Brain microvascular endothelial cell (primary cell): ENCODE data around the gene GSDMA.

Experiments used
- DNase-seq: peaks from one replicate; pipeline ENCODE4 v3.0.0-alpha.2; 2020
- H3K27ac ChIP-seq: fragments of 250-450 bp; sonication (Bioruptor Pico); 2 replicates; pipeline ENCODE4 v1.5.1; 2020; ENCODE audit warnings: mild to moderate bottlenecking, moderate library complexity
- H3K27me3 ChIP-seq: fragments of 250-450 bp; sonication (Bioruptor Pico); replicated peaks from 2 replicates; pipeline ENCODE4 v1.5.1; 2020; ENCODE audit warnings: mild to moderate bottlenecking
- H3K36me3 ChIP-seq: fragments of 250-450 bp; sonication (Bioruptor Pico); replicated peaks from 2 replicates; pipeline ENCODE4 v1.5.1; 2020; ENCODE audit warnings: mild to moderate bottlenecking
- H3K4me3 ChIP-seq: 2 replicates; pipeline ENCODE4 v1.5.1; 2011; ENCODE audit warnings: low read depth, mild to moderate bottlenecking, control low read depth, low read length, moderate library complexity
- in situ Hi-C: cut with HindIII; loops from 2 replicates; pipeline ENCODE4 v1.10.0; 2017; ENCODE audit warnings: low sequenced_read_pairs, low pct_ligation_motif_present
- TF ChIP-seq, protein P1 (sequence below): IDR thresholded peaks from 2 replicates; pipeline ENCODE4 v1.5.1; 2011; ENCODE audit warnings: low read depth, mild to moderate bottlenecking, moderate library complexity, low read length, control low read depth, inconsistent platforms; ENCODE audit errors: missing control alignments

Gene GSDMA

DNA sequence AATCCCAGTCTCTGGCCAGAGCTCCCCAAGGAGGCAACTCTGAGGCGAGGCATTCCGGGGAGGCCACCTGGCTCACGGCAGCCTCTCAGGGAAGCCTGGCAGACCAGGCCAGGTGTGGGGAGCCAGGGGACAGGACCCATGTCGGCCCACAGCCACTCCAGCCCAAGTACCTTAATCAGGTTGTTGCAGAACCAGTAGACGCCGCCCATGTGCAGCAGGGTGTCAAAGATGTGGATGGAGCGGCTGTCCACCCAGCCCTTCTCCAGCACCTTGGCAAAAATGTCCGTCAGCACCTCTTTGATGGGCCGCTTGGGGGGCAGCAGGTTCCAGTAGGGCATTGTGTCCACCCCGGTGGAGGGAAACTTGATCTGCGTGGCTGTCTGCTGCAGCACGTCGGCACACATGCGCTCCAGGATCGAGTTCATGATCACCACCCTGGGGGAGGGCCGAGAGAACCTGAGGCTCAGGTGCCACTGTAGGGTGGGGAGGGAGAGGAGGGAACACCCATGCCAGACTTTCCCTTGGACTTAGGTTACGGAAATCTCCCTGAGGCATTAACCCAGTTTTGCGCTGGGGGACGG, 60.2 kb downstream of the GSDMA start:
- no peak overlapping the region for H3K4me3 ChIP-seq
- in situ Hi-C loops = no loop called here
- no peak overlapping the region for H3K27ac ChIP-seq
- no peaks in the 10 kb centered on the region for H3K27me3 ChIP-seq
- TF ChIP-seq, protein P1, sequence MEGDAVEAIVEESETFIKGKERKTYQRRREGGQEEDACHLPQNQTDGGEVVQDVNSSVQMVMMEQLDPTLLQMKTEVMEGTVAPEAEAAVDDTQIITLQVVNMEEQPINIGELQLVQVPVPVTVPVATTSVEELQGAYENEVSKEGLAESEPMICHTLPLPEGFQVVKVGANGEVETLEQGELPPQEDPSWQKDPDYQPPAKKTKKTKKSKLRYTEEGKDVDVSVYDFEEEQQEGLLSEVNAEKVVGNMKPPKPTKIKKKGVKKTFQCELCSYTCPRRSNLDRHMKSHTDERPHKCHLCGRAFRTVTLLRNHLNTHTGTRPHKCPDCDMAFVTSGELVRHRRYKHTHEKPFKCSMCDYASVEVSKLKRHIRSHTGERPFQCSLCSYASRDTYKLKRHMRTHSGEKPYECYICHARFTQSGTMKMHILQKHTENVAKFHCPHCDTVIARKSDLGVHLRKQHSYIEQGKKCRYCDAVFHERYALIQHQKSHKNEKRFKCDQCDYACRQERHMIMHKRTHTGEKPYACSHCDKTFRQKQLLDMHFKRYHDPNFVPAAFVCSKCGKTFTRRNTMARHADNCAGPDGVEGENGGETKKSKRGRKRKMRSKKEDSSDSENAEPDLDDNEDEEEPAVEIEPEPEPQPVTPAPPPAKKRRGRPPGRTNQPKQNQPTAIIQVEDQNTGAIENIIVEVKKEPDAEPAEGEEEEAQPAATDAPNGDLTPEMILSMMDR = no peak
- DNase-seq = no peak
- peaks cover 12% of the 10 kb centered on the region for H3K36me3 ChIP-seq

- TF ChIP-seq, protein P1 = no peak
- Histone ChIP-seq H3K27ac (no peak overlapping the region), H3K4me3 (no peak overlapping the region), H3K36me3 (peaks cover 18% of the 10 kb centered on the region), H3K27me3 (no peaks in the 10 kb centered on the region)
- no peak for DNase-seq
- in situ Hi-C loops = no loop called here
Measured at GRCh38 chr17:40023590-40024292, 60.9 kb downstream of the GSDMA start.

GRCh38 chr17:40024901-40025300, 62.1 kb downstream of the GSDMA start:
- peak; percentile 72 for DNase-seq
- H3K27me3 ChIP-seq = no peaks in the 10 kb centered on the region
- no peak overlapping the region for H3K4me3 ChIP-seq
- peak overlapping the region; percentile 55 for H3K27ac ChIP-seq
- H3K36me3 ChIP-seq = peaks cover 26% of the 10 kb centered on the region
- TF ChIP-seq, protein P1 = no peak
- in situ Hi-C loops = no loop called here

GRCh38 chr17:40025559-40025958, 62.8 kb downstream of the GSDMA start:
- no peak overlapping the region for H3K4me3 ChIP-seq
- no peak for DNase-seq
- H3K36me3 ChIP-seq = peaks cover 28% of the 10 kb centered on the region
- peak overlapping the region; percentile 55 for H3K27ac ChIP-seq
- no peaks in the 10 kb centered on the region for H3K27me3 ChIP-seq
- in situ Hi-C loops = no loop called here
- TF ChIP-seq, protein P1 = no peak

- peak; percentile 29 for DNase-seq
- in situ Hi-C loops = no loop called here
- no peaks in the 10 kb centered on the region for H3K27me3 ChIP-seq
- TF ChIP-seq, protein P1 = no peak
- no peak overlapping the region for H3K27ac ChIP-seq
- peaks cover 32% of the 10 kb centered on the region for H3K36me3 ChIP-seq
- no peak overlapping the region for H3K4me3 ChIP-seq
Measured at GRCh38 chr17:40025991-40026815, 63.4 kb downstream of the GSDMA start.
